DND-41 (cell line): ENCODE data around the gene CMSS1.

ENCODE experiments used
- ATAC-seq: fragments of 200-7000 bp; cut with Tn5 transposase; 3 replicates; pipeline ENCODE4 v1.9.1; 2021; ENCODE audit warnings: low read depth; ENCODE audit not compliant: insufficient read depth
- DNase-seq: peaks from one replicate; pipeline ENCODE4 v3.0.0-alpha.2; 2020
- H2AFZ ChIP-seq: 2 replicates; pipeline ENCODE4 v1.6.0; 2012; ENCODE audit warnings: low read depth, low read length
- H3K27ac ChIP-seq: 2 replicates; pipeline ENCODE4 v1.5.1; 2012; ENCODE audit warnings: low read length, inconsistent platforms
- H3K27me3 ChIP-seq: fragments of 200-600 bp; sonication (generic); 2 replicates; pipeline ENCODE4 v1.6.0; 2012; ENCODE audit warnings: low read length, mild to moderate bottlenecking, inconsistent platforms; ENCODE audit not compliant: insufficient read depth, poor library complexity
- H3K36me3 ChIP-seq: 2 replicates; pipeline ENCODE4 v1.5.1; 2012; ENCODE audit warnings: low read length, inconsistent platforms; ENCODE audit not compliant: insufficient read depth
- H3K4me1 ChIP-seq: 2 replicates; pipeline ENCODE4 v1.5.1; 2012; ENCODE audit warnings: mild to moderate bottlenecking, low read length; ENCODE audit not compliant: insufficient read depth
- H3K4me2 ChIP-seq: 2 replicates; pipeline ENCODE4 v1.6.0; 2012; ENCODE audit warnings: mild to moderate bottlenecking, moderate library complexity, low read length, inconsistent platforms; ENCODE audit not compliant: insufficient read depth
- H3K4me3 ChIP-seq, 2 experiments: fragments of 200-600 bp in 1 of 2; shearing (Covaris generic) in 1 of 2; 2 replicates each; pipeline ENCODE4 v1.5.1; 2012 to 2016; ENCODE audit warnings: inconsistent platforms in 2 of 2, low read length in 2 of 2, mild to moderate bottlenecking in 2 of 2, low read depth in 1 of 2, moderate library complexity in 1 of 2
- H3K79me2 ChIP-seq: 2 replicates; pipeline ENCODE4 v1.6.0; 2012; ENCODE audit warnings: low read length, inconsistent platforms; ENCODE audit not compliant: insufficient read depth
- H3K9ac ChIP-seq: 2 replicates; pipeline ENCODE4 v1.6.0; 2012; ENCODE audit warnings: low read depth, mild to moderate bottlenecking, inconsistent platforms, low read length, moderate library complexity
- H3K9me3 ChIP-seq: 2 replicates; pipeline ENCODE4 v1.5.1; 2012; ENCODE audit warnings: low read length, moderate library complexity, mild to moderate bottlenecking, inconsistent platforms; ENCODE audit not compliant: insufficient read depth, severe bottlenecking
- H4K20me1 ChIP-seq: 2 replicates; pipeline ENCODE4 v1.6.0; 2012; ENCODE audit warnings: low read length; ENCODE audit not compliant: insufficient read depth
- CTCF ChIP-seq: IDR thresholded peaks from 2 replicates; pipeline ENCODE4 v1.5.1; 2012; ENCODE audit warnings: borderline replicate concordance, low read length, moderate library complexity, mild to moderate bottlenecking; ENCODE audit not compliant: poor library complexity, severe bottlenecking; ENCODE audit errors: extremely low read depth
- EZH2 ChIP-seq: IDR thresholded peaks from 3 replicates; pipeline ENCODE4 v1.6.1; 2012; ENCODE audit warnings: borderline replicate concordance, low read depth, mild to moderate bottlenecking, moderate library complexity, low read length, inconsistent platforms; ENCODE audit not compliant: severe bottlenecking

CMSS1 gene

GRCh38 chr3:99772171-99772570, 45.5 kb upstream of the CMSS1 start:
- DNase-seq = no peak
- Histone ChIP-seq H2AFZ (no peak overlapping the region), H3K9ac (no peak overlapping the region), H4K20me1 (no peaks in the 10 kb centered on the region), H3K9me3 (no peaks in the 10 kb centered on the region), H3K4me1 (no peaks in the 10 kb centered on the region), H3K79me2 (no peaks in the 10 kb centered on the region), H3K36me3 (no peaks in the 10 kb centered on the region), H3K4me3 (no peak overlapping the region), H3K27me3 (no peaks in the 10 kb centered on the region), H3K27ac (no peak overlapping the region), H3K4me2 (no peak overlapping the region)
- no peak for TF ChIP-seq EZH2
- no peak for TF ChIP-seq CTCF
- ATAC-seq = no peak

GRCh38 chr3:99772671-99773070, 45.0 kb upstream of the CMSS1 start:
- Histone ChIP-seq H3K36me3 (no peaks in the 10 kb centered on the region), H3K27ac (no peak overlapping the region), H3K4me1 (no peaks in the 10 kb centered on the region), H2AFZ (no peak overlapping the region), H3K9ac (no peak overlapping the region), H3K9me3 (no peaks in the 10 kb centered on the region), H3K4me2 (no peak overlapping the region), H3K79me2 (no peaks in the 10 kb centered on the region), H3K4me3 (no peak overlapping the region), H4K20me1 (no peaks in the 10 kb centered on the region), H3K27me3 (no peaks in the 10 kb centered on the region)
- no peak for DNase-seq
- TF ChIP-seq CTCF = no peak
- TF ChIP-seq EZH2 = no peak
- ATAC-seq = no peak

GRCh38 chr3:99774467-99774866, 43.2 kb upstream of the CMSS1 start:
- H3K9ac ChIP-seq = no peak overlapping the region
- DNase-seq = no peak
- no peak overlapping the region for H3K27ac ChIP-seq
- H3K4me1 ChIP-seq = no peaks in the 10 kb centered on the region
- H3K36me3 ChIP-seq = no peaks in the 10 kb centered on the region
- H3K4me3 ChIP-seq = no peak overlapping the region
- no peaks in the 10 kb centered on the region for H4K20me1 ChIP-seq
- no peak overlapping the region for H2AFZ ChIP-seq
- H3K79me2 ChIP-seq = no peaks in the 10 kb centered on the region
- H3K4me2 ChIP-seq = no peak overlapping the region
- no peak for TF ChIP-seq CTCF
- no peak for ATAC-seq
- H3K9me3 ChIP-seq = no peaks in the 10 kb centered on the region
- H3K27me3 ChIP-seq = no peaks in the 10 kb centered on the region
